GM18498 (cell line): ENCODE data around the gene CHST12.

Experiments used
- ATAC-seq: cut with Tn5 transposase; IDR thresholded peaks from one replicate; pipeline ENCODE4 v1.9.1; 2021; ENCODE audit warnings: mild to moderate bottlenecking, moderate library complexity; ENCODE audit not compliant: unreplicated experiment

The CHST12 gene

GRCh38 chr7:2433713-2434550, 30.5 kb downstream of the CHST12 start:
- ATAC-seq: no peak

- no peak for ATAC-seq
Observed at GRCh38 chr7:2435146-2435545, 31.7 kb downstream of the CHST12 start.

GRCh38 chr7:2436341-2437104, 33.1 kb downstream of the CHST12 start:
- ATAC-seq: no peak

GRCh38 chr7:2437136-2437535, 33.7 kb downstream of the CHST12 start:
- ATAC-seq: no peak

- no peak for ATAC-seq
Observed at GRCh38 chr7:2437537-2438148, 34.2 kb downstream of the CHST12 start.

- no peak for ATAC-seq
Observed at GRCh38 chr7:2438186-2438585, 34.8 kb downstream of the CHST12 start.

- no peak for ATAC-seq
Observed at GRCh38 chr7:2438775-2439174, 35.4 kb downstream of the CHST12 start.

- no peak for ATAC-seq
Observed at GRCh38 chr7:2440608-2441245, 37.3 kb downstream of the CHST12 start.

- ATAC-seq: no peak
Observed at GRCh38 chr7:2441430-2442058, 38.1 kb downstream of the CHST12 start.

GRCh38 chr7:2443491-2443890, 40.1 kb downstream of the CHST12 start:
- no peak for ATAC-seq

- no peak for ATAC-seq
Observed at GRCh38 chr7:2444476-2444875, 41.1 kb downstream of the CHST12 start.

- ATAC-seq: no peak
Observed at GRCh38 chr7:2445047-2445446, 41.6 kb downstream of the CHST12 start.

GRCh38 chr7:2445898-2446555, 42.6 kb downstream of the CHST12 start:
- ATAC-seq: no peak

GRCh38 chr7:2446676-2447075, 43.3 kb downstream of the CHST12 start:
- no peak for ATAC-seq

- no peak for ATAC-seq
Observed at GRCh38 chr7:2450198-2451107, 47.0 kb downstream of the CHST12 start.

- peak; percentile 86 for ATAC-seq
Observed at GRCh38 chr7:2451171-2452073, 48.0 kb downstream of the CHST12 start.

GRCh38 chr7:2452074-2452507, 48.7 kb downstream of the CHST12 start:
- peak; percentile 12 for ATAC-seq

GRCh38 chr7:2452643-2453270, 49.3 kb downstream of the CHST12 start:
- no peak for ATAC-seq
